Measurements from ENCODE around the gene USP34.

DNA sequence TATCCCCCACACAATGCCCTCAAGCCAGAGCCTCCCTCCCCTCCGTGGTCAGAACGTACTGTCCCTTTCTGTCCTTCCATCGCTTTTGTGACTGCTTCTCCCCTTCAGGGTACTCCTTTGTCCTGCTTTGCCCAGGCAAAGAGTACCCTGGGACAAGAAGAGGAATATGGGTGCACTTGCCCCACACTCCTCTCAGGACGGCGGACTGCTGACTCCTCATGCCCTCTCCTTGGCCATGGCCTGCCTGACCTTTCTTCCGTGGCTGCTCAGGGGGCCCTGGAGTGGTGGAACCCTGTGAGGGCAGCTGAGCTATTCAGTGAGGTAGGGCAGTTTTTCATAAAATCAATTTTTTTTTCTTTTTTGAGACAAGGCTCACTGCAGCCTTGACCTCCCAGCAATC, 290.2 kb downstream of the USP34 start:
- TF ChIP-seq YY1 (IDR thresholded peaks at IDR 0.05; ENCODE audit: extremely low read depth, insufficient replicate concordance, low read depth, low read length) (no peak), POLR2AphosphoS5 (IDR thresholded peaks at IDR 0.05; ENCODE audit: low read depth, low read length) (no peak), CTCF (IDR thresholded peaks at IDR 0.05 in 2 of 3, conservative IDR thresholded peaks at IDR 0.05 in 1 of 3; ENCODE audit: borderline replicate concordance in 1 of 3, insufficient read depth in 1 of 3, low read depth in 2 of 3, low read length in 2 of 3) (no peak), SIN3A (IDR thresholded peaks at IDR 0.05; ENCODE audit: low read depth) (no peak), POLR2A (IDR thresholded peaks at IDR 0.05; ENCODE audit: borderline replicate concordance, extremely low read depth, insufficient read depth, insufficient read length) (no peak), SRF (IDR thresholded peaks at IDR 0.05; ENCODE audit: low read depth) (no peak), TCF7L2 (IDR thresholded peaks at IDR 0.05; ENCODE audit: borderline replicate concordance, extremely low read depth, insufficient read depth, insufficient read length) (no peak), EZH2phosphoT487 (IDR thresholded peaks at IDR 0.05; ENCODE audit: borderline replicate concordance) (no peak), EZH2 (IDR thresholded peaks at IDR 0.05) (no peak)
- TF ChIP-seq, protein P1, sequence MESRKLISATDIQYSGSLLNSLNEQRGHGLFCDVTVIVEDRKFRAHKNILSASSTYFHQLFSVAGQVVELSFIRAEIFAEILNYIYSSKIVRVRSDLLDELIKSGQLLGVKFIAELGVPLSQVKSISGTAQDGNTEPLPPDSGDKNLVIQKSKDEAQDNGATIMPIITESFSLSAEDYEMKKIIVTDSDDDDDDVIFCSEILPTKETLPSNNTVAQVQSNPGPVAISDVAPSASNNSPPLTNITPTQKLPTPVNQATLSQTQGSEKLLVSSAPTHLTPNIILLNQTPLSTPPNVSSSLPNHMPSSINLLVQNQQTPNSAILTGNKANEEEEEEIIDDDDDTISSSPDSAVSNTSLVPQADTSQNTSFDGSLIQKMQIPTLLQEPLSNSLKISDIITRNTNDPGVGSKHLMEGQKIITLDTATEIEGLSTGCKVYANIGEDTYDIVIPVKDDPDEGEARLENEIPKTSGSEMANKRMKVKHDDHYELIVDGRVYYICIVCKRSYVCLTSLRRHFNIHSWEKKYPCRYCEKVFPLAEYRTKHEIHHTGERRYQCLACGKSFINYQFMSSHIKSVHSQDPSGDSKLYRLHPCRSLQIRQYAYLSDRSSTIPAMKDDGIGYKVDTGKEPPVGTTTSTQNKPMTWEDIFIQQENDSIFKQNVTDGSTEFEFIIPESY (IDR thresholded peaks at IDR 0.05; ENCODE audit: extremely low read depth, insufficient replicate concordance, low read length): no peak
- TF ChIP-seq, protein P2, sequence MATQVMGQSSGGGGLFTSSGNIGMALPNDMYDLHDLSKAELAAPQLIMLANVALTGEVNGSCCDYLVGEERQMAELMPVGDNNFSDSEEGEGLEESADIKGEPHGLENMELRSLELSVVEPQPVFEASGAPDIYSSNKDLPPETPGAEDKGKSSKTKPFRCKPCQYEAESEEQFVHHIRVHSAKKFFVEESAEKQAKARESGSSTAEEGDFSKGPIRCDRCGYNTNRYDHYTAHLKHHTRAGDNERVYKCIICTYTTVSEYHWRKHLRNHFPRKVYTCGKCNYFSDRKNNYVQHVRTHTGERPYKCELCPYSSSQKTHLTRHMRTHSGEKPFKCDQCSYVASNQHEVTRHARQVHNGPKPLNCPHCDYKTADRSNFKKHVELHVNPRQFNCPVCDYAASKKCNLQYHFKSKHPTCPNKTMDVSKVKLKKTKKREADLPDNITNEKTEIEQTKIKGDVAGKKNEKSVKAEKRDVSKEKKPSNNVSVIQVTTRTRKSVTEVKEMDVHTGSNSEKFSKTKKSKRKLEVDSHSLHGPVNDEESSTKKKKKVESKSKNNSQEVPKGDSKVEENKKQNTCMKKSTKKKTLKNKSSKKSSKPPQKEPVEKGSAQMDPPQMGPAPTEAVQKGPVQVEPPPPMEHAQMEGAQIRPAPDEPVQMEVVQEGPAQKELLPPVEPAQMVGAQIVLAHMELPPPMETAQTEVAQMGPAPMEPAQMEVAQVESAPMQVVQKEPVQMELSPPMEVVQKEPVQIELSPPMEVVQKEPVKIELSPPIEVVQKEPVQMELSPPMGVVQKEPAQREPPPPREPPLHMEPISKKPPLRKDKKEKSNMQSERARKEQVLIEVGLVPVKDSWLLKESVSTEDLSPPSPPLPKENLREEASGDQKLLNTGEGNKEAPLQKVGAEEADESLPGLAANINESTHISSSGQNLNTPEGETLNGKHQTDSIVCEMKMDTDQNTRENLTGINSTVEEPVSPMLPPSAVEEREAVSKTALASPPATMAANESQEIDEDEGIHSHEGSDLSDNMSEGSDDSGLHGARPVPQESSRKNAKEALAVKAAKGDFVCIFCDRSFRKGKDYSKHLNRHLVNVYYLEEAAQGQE (IDR thresholded peaks at IDR 0.05; ENCODE audit: low read depth): no peak
- TF ChIP-seq, protein P3, sequence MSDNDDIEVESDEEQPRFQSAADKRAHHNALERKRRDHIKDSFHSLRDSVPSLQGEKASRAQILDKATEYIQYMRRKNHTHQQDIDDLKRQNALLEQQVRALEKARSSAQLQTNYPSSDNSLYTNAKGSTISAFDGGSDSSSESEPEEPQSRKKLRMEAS (IDR thresholded peaks at IDR 0.05): no peak

All from HCT116 (cell line).